Measurements from ENCODE around the gene SLC9A5. TPM values are rescaled to one million over a fixed set of nuclear protein-coding genes. Genes with fewer than 3 reads are reported as not detected.

Gene SLC9A5
- total and polyA plus RNA-seq, 10 of the 15 experiments (the other 5 are each of a cell fraction or from before 2014, with no cell fraction given), result 0.26 to 5.7 (median 1.5) TPM

GRCh38 chr16:67240506-67240905, 8.3 kb upstream of the SLC9A5 start:
- in situ Hi-C loops (cut with MboI), result no loop called here
- ATAC-seq, result no peak
- CTCF ChIA-PET, result interaction anchor here (0.9 kb wide), 1 partner anchor 14 kb away, joined by 3 read pairs; no protein-coding TSS in a partner anchor

More at GRCh38 chr16:67240506-67240905, 8.3 kb upstream of the SLC9A5 start:
- Histone ChIP-seq H3K4me3 (no peak overlapping the region), H3K9ac (ENCODE audit: control insufficient read depth, insufficient read depth, low read length) (no peak overlapping the region), H3K79me2 (ENCODE audit: control insufficient read depth, insufficient read depth, low read length) (peaks cover 33% of the 10 kb centered on the region), H2AFZ (ENCODE audit: control insufficient read depth, low read depth, low read length) (no peak overlapping the region), H3K27ac (ENCODE audit: control insufficient read depth, insufficient read depth) (no peak overlapping the region), H4K20me1 (ENCODE audit: control insufficient read depth, insufficient read depth) (no peaks in the 10 kb centered on the region), H3K36me3 (ENCODE audit: control insufficient read depth in 2 of 2, insufficient read depth in 2 of 2, low read length in 1 of 2) (peaks cover 18 to 26% of the 10 kb centered on the region in 2 experiments; a peak in 3 of 4 replicates), H3K9me3 (replicated peaks; ENCODE audit: control insufficient read depth, insufficient read depth, low read length) (no peaks in the 10 kb centered on the region), H3K27me3 (replicated peaks in 1 of 2; ENCODE audit: control insufficient read depth in 2 of 2, insufficient read depth in 2 of 2, low read length in 1 of 2) (no peaks in the 10 kb centered on the region), H3K4me1 (ENCODE audit: control insufficient read depth, insufficient read depth, low read length) (peaks cover 28% of the 10 kb centered on the region), H3K4me2 (ENCODE audit: control insufficient read depth, insufficient read depth) (no peak overlapping the region)
- no TSS peak for BruUV-seq (replicated peaks)
- WGBS (ENCODE audit: insufficient coverage, insufficient replicate concordance, low lambda C conversion rate, missing lambda C conversion rate), result 84% methylated on average over 4 of the region's 4 CpGs
- intact Hi-C loops (cut with micrococcal nuclease; ENCODE audit: unreplicated experiment), result no loop called here
- DNase-seq (ENCODE audit: low read depth, low spot score) (no peak), FAIRE-seq (no peak)
- TF ChIP-seq NR2C1 (IDR thresholded peaks at IDR 0.05) (no peak), ZBTB33 (IDR thresholded peaks at IDR 0.05) (no peak), SMAD5 (IDR thresholded peaks at IDR 0.05; ENCODE audit: low read depth) (no peak), EED (IDR thresholded peaks at IDR 0.05; ENCODE audit: low read depth) (no peak), ETV6 (conservative IDR thresholded peaks at IDR 0.05 in 1 of 2, IDR thresholded peaks at IDR 0.05 in 1 of 2; ENCODE audit: borderline replicate concordance in 1 of 2, low read depth in 1 of 2) (no peak), ZNF274 (IDR thresholded peaks at IDR 0.05; ENCODE audit: insufficient read depth, insufficient read length) (no peak), CTCF (IDR thresholded peaks at IDR 0.05 in 2 of 3, conservative IDR thresholded peaks at IDR 0.05 in 1 of 3; ENCODE audit: control insufficient read depth in 2 of 3, extremely low read depth in 1 of 3, insufficient read depth in 1 of 3, low read depth in 3 of 3, low read length in 3 of 3) (no peak), BMI1 (IDR thresholded peaks at IDR 0.05; ENCODE audit: borderline replicate concordance) (no peak), STAT1 (conservative IDR thresholded peaks at IDR 0.05) (no peak), BRCA1 (IDR thresholded peaks at IDR 0.05; ENCODE audit: low read depth, low read length) (no peak), GATAD2B (conservative IDR thresholded peaks at IDR 0.05; ENCODE audit: low read depth) (no peak), IKZF2 (IDR thresholded peaks at IDR 0.05) (no peak), MYC (IDR thresholded peaks at IDR 0.05; ENCODE audit: insufficient read depth, insufficient read length, insufficient replicate concordance, low read length, severe bottlenecking) (no peak)
- POLR2A ChIA-PET, result no interaction called here
- RAD21 ChIA-PET (ENCODE audit: unreplicated experiment), result no interaction called here
- SMC1A ChIA-PET (ENCODE audit: uncharacterized antibody, unreplicated experiment), result no interaction called here
